Measurements from ENCODE around the gene JAKMIP1.

- no peak for TF ChIP-seq CTCF (IDR thresholded peaks at IDR 0.05)
- TF ChIP-seq EZH2 (IDR thresholded peaks at IDR 0.05) = no peak
- TF ChIP-seq EZH2phosphoT487 (IDR thresholded peaks at IDR 0.05) = no peak
These were observed 157.9 kb downstream of the JAKMIP1 start for GRCh38 chr4:6042293-6043063.

Data from neural progenitor cell (in vitro differentiated cells).